HPDE6-E6E7 (cell line): Measurements from ENCODE around the gene NPL.

Source experiments
- DNase-seq: peaks from one replicate; pipeline ENCODE4 v3.0.0; 2011; ENCODE audit warnings: missing footprints; ENCODE audit errors: extremely low spot score

The NPL gene

DNA sequence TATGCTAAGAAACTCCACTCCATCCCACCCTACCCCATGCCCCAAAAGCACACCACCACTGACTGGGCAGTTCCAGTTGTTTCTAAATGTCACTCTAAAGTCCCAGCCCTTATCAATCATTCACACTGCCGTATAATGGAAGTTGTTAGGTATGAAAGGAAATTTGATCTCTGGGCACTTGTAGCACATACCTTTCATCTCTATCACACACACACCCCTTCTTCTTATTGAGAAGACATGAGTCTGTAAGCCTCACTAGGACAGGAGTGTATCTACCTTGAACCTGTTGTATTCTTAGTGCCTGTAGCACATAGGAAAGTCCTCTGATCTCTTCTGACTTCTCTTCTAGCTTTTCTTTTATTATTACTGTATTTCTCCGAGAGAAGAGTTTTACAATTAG lies 27.3 kb downstream of the NPL start:
- no peak for DNase-seq

DNA sequence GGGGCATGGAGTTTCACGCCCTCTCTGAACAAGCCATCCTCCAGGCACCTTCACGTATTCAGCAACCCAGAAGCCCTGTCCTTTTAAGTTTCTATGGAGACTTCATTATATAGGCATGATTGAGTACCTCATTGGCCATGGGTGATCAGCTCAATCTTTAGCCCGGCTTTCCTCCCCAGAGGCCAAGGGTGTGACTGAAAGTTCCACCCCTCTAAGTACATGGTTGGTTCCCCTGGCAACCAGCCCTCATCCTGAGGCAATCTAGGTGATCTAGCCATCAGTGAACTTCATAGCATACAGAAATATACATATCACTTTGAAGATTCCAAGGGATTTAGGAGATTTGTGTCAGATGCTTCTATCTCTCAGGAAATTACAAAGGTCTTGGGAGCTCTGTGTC lies 28.2 kb downstream of the NPL start:
- DNase-seq = no peak

DNA sequence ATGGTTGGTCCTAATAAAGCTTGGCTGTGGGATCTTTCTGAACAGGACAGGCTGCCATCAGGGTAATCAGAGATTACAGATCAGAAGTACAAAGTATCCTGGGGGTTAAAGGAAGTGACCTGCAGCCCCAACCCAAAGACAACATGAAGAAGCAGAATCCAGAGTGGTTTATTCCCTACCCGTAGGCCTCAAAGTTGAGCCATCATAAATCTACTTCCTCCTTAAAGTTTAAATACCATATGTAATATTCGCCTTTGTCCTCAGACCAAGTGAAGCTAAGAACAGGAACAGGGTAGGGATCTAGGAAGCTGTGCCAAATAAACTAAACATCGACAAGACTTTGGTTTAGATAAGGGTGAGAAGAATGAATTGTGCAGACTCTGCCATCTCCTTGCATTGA lies 33.6 kb downstream of the NPL start:
- no peak for DNase-seq

DNA sequence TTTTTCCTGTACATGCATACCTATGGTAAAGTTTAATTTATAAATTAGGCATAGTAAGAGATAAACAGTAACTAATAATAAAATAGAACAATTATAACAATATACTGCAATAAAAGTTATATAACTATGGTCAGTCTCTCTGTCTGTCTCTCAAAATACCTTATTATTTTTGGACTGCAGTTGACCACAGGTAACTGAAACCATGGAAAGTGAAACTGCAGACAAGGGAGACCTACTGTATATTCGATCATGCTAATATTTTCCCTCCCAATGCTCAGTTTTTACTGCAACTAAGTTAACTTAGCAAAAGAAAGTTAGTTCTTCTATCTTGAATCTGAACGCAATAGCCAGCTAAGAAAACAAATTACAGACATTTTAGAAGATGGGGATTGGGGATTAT lies 37.3 kb downstream of the NPL start:
- DNase-seq = no peak

DNA sequence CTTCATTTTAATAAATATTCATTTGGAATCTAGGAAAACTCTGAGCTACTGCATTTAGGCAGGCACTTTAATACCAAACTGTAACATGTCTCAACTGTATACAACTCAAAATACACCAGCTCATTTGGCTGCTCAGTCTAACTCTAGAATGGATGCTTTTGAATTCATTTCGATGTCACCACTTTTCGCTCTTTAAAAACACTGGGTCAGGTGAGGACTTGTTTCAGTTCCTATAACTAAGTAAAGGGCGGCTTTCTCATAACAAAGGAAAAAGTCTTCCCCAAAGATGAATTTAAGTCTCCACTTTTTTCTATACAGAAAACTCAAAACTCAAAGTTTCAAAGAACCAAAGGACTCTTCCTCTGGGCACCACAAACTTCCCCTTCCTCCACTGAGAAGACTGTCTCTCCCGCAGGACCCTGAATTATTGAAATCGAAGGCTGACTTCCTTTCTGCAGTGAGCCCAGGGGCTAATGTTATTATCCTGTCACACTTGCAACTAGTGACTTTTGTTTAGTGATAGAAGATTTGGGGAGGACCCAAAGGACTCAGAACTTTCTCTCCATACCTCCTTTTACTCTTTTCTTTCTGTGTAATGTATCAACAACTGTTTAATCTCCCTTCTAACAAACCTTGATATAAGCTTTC lies 39.8 kb downstream of the NPL start:
- DNase-seq = no peak

DNA sequence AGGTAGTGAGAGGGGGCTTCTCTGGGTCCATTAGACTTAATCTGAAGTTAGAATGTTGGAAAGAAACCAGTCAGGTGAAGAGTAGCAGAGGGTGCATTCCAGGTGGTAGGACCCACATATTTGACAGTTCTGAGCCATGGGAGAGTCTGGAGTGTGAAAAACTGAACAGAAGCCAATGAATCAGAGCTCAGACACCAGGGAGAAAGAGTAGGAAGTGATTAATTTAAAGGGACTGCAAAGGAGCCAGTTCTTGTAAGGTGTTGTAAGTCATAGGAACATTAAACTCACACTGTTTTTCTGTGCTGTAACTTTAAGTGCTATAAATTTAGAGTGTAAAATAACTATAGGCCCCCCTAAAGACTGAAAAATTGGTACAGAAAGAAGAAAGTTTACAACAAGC lies 43.7 kb downstream of the NPL start:
- DNase-seq = peak; percentile 62

DNA sequence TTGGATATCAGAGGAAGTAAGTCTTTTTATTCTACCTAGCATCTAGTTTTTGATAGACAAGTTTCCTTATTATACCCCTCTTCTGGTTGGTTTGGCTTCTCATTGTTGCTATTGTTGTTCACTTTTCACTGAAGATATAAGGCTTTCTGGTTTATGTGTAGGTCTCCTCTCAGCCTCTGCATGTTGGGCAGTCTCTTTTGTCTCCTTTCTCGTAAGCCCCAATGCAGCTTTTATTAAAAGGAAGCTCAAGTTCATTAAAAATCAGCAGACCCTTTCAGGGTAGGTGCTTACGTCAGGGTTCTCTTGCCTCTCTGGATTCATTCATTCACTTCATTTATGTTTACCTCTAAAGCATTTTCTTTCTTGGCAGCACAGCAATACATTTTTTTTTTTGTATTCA lies 44.8 kb downstream of the NPL start:
- DNase-seq = no peak

DNA sequence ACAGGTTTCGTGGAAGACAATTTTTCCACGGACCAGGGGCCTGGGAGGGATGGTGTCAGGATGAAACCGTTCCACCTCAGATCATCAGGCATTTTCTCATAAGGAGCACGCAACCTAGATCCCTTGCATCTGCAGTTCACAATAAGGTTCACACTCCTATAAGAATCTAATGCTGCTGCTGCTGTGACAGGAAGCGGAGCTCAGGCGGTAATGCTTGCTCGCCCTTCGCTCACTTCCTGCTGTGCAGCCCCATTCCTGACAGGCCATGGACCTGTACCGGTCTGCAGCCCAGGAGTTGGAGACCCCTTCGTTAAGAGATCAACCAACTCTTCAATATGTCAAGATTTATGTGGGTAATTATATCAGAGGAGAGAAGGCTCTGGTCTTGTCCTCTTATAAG lies 46.2 kb downstream of the NPL start:
- DNase-seq = no peak

DNA sequence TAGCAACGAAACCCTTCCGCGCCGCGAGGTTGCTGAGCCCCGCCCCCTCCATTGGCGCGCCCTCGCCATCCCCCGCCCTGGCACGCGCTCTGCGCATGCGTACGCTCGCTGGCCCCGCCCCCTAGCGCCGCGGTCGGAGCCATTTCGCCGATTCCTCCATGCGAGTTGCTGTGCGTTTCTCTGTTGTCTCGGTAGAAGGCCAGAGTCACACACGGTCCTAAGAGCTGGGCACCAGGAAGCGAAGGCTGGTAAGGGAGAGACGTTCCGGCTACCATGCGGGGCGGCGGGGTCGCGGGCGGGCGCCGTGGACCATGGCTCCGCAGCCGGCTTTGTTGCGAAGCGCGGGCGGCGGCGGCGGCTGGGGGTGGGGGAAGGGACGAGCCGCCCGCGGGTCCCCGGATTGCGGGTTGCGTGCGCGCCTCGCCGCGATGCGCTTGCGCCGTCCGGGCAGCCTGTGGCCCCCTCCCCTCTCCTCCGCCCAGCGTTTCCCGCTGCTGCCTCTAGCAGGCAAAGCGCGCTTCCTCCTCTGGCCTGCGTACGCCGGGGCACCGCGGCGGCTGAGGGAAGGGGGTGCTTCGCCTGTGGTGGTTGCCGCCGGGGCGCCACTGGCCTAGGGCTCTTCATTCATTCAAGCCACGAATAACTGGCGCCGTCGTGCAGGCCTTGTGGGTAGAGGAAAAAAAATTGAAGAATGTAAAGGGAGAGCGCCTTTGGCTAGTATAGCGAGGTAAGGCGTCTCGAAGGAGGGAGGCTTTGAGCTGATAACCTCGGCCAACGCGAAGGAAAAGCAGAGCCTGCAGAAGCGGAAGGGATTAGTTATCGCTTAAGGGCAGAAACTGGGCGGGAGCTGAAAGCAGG lies 49.9 kb downstream of the NPL start, which contains the start of gene DHX9:
DHX9 (plus strand) TSS at position 139 of the 858 bp plus-strand sequence. CDS start 3,220 bp downstream, outside the sequence.
- peak; percentile 89 for DNase-seq

DNA sequence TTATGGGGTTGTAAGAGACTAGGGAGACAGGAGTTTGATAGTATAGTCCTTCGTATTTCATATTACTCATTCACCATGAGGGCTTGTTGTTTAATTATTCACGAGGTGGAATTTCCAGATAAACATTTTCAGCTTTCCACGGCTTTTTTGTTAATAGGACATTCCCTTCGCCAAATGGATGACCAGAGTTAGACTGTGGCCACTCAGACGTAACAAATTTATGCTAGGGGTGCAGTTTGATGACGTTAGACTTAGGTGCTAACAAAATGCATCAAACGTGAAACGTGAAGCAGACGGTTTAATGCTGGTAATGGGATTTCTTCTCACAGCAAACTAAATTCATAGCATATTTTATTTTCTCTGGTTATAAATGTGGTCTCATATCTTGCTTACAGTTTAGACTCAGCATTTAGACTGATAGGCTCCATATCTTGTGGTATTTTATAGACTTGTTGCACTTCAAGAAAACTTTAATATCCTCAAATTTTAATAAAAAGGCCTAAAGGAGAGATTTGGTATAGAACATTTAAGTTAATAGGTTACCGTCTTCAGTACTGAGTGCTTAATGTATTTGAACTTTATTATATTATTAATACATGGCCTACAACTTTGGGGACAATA lies 51.9 kb downstream of the NPL start:
- DNase-seq = no peak

DNA sequence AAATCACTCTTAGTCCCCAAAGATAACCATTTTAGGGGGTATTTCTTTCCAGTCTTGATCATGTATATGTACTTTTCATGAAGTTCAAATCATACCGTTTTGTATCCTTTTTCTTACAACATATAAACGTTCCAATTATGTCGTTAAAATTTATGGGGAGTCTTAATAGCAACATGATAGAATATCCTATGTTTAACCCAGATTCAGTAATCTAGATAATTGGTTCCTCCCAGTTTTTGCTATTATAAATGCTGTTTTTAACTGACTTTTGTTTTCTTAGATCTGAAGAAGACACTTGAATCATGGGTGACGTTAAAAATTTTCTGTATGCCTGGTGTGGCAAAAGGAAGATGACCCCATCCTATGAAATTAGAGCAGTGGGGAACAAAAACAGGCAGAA lies 52.7 kb downstream of the NPL start:
- DNase-seq = no peak

DNA sequence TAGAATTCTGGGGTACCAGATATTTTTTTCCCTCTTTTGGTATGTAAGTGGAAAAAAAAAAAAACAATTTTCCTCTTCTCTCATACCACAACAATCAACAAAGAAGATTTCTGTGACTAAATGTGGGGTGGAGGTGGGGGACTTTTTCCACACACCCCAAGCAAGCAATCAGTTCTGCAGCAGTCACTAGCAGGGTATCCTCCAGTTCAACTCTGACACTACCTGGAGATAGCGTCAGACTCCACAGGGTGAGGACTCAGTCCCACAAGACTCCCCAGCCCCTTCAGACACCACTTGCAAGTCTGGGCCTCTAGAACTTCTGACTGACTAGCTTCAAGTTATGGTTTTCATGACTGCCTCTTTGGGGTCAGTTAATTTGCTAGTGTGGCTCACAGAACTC lies 55.8 kb downstream of the NPL start:
- no peak for DNase-seq

DNA sequence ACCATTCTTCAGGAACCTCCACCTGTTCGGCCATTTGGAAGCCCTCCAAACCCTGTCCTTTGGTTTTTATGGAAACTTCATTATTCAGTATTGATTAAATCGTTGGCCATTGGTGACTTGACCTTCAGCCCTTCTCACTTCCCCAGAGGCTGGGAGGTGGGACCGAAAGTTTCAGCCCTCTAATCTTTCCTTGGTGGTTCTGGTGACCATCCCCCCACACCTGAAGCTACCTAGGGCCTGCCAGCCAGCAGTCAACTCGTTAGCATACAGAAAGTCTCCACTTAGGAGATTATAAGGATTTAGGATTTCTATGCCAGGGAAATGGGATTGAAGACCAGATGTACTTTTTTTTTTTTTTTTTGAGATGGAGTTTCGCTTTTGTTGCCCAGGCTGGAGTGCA lies 56.3 kb downstream of the NPL start:
- DNase-seq = no peak

DNA sequence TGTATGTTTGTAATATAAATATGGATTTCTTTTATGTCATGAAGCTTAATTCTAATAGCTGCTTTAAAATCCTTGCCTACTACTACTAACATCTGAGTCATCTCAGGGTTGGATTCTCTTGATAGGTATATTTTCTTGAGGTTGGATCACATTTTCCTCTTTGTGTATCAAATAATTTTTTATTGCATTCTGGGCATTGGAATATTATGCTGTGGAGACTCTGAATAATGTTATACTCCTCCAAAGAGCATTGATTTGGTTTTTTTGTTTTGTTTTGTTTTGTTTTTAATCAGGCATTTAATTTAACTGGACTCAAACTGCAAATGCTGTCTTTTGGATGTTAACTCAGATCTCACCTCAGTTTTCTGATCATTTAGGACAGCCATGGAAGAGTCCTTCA lies 57.5 kb downstream of the NPL start:
- no peak for DNase-seq

DNA sequence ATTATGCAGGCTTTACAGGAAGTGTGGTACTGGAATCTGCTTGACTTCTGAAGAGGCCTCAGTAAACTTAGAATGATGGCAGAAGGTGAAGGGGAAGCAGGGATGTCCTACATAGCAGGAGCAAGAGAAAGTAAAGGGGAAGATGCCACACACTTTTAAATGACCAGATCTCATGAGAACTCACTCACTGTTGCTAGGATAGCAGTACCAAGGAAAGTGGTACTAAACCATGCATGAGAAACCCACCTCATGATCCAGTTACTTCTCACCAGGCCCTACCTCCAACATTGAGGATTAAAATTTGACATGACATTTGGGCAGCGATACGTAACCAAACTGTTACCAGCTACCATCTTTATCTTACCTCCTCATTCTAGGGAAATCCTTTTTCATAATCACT lies 59.2 kb downstream of the NPL start:
- no peak for DNase-seq

DNA sequence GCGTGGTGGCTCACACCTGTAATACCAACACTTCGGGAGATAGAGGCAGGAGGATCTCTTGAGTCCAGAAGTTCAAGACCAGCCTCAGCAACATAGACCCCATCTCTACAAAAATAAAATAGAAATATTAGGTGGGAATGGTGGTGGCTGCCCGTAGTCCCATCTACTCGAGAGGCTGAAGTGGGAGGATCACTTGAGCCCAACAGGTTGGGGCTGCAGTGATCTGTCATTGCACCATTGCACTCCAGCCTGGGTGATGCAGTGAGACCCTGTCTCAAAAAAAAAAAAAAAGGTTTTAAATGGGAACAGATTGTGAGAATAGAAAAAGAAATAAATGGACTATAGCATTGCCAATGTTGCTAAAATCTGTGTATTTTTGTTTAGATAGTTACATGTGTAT lies 60.7 kb downstream of the NPL start:
- DNase-seq = no peak

DNA sequence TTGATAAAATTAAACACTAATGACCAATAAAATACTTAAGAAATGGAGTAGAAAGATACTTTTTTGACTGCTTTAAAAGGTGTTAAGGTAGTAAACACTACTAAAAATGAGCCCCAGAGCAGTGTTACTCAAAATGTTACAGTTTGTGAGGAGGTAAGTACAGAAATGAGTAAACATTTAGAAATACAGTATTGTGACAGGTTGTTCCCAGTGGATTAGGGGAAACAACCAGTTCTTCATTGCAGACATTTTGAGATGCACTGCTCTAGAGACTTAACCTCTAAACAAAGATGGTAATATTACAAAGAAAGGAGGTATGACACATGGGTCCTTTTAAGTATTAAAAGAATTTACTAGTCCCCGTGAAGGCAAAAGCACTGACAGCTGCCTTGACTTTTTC lies 62.3 kb downstream of the NPL start:
- DNase-seq = no peak

DNA sequence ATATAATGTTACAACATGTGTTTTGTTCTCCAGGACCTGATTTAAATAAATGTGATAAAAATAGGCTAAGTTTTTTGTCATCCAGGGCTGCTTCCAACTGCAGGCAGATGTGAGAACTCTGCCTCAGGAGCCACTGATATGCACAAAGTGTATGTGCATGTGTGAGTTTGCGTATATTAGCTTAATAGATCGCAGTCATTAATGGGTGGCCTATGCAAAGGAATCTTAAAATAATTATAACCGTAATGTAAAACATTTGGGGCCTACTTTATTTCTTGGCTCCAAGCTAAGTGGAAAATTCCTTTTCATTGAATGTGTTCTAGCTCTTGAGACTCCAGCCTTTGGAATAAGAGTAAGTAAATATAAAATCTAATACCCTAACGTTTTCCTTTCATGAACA lies 66.3 kb downstream of the NPL start:
- DNase-seq = no peak

DNA sequence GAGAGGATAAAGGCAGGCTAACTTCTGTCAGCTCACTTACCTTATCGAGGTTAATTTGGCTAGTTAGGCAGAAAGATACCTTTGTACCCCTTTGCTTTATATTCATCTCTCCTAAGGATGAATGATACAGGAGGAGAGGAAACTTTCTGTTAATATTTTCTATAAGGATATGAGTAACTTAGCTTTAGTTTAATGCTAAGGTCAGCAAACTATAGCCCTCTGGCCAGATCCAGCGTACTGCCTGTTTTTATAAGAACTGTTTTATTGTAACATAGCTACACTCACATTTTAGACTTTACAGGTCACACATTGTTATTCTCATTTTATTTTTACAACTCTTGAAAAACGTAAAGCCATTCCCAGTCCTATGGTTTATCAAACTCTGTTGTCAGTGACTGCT lies 67.6 kb downstream of the NPL start:
- no peak for DNase-seq

DNA sequence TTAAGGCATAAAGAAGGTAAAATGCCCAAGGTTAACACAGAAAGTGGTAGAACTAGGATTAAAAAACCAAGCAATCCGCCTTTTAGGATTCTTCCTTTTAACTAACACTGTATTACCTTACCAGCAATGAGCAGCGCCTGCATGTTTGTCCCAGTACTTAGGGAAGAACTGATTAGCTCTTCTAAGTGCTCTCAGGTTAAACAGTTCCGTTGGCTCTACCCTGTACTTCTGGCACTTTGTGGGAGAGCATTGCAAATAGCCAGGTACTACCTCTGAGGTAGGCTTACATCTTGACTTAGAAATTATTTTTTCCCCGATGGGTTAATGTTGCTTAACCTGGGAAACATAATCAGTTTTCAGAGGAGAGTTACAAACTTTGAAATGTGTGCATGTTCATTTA lies 71.1 kb downstream of the NPL start:
- no peak for DNase-seq

DNA sequence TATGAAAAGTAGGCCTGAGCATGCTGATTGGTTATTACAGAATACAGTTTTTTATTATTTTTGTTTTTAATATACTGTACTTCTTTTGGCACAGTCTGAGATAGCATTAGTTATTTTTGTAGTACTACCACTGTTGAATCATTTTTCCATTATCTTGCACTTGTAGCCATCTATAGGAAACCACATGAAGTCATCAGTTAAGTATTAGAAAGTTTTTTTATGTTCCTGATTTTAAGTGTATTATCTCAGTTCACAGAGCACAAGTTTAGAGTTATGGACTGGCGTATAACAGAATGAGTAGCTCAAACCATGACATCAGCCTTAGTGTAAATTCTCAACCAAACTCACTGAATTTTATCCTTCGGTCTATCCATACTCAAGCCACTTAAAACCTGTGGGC lies 72.4 kb downstream of the NPL start:
- DNase-seq = no peak

DNA sequence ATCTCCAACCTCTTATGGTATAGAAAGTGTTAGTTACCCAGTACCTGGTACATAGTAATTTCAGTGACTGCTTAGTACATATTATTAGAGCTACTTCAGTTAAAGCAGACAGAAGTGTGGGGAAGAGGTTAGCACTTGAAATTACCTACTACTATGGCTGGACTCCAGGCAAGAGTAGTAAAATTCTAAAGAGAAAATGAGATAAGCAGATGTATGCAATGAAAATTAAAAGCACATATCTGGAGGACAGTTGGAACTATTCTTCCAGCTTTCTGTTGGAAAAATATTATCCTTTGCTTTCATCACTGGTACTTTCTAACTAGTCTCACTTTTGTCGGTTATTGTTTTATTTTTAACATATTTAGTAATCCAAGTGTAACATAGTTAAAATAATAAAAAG lies 73.3 kb downstream of the NPL start:
- DNase-seq = no peak

DNA sequence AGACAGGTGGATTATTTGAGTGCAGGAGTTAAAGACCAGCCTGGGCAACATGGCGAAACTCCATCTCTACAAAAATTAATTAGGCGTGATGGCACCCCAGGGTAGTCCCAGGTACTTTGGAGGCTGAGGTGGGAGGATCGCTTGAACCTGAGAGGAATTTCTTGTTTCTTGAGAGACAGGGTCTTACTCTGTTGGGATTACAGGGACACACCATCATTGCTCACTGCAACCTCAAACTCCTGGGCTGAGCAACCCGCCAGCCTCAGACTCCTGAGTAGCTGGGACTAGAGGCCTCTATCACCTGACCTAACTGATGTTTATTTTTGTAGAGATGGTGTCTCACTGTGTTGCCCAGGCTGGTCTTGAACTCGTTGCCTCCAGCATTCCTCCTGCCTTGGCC lies 74.4 kb downstream of the NPL start:
- DNase-seq = no peak
